ENCODE measurements around the gene SOCS1. TPM values are rescaled to one million over a fixed set of nuclear protein-coding genes. Genes with fewer than 3 reads are reported as not detected.

The SOCS1 gene
- total and polyA plus RNA-seq, 2 donors (not counting 1 experiment from before 2014, with no cell fraction given): 29.7 to 107 TPM

GRCh38 chr16:11245988-11246387 is 10.0 kb downstream of the SOCS1 start:
- Histone ChIP-seq H3K9me3 (ENCODE audit: control extremely low read depth in 1 of 3, control insufficient read depth in 2 of 3, insufficient read depth in 1 of 3, low read length in 2 of 3) (peaks cover 0 to 3% (median 0%) of the 10 kb centered on the region in 3 donors), H3K27ac (ENCODE audit: low read length in 2 of 2) (no peak overlapping the region), H3K27me3 (replicated peaks in 1 of 4; ENCODE audit: control extremely low read depth in 1 of 4, control insufficient read depth in 3 of 4, insufficient read depth in 4 of 4, low read length in 3 of 4) (no peaks in the 10 kb centered on the region), H3K4me3 (ENCODE audit: control extremely low read depth in 1 of 5, extremely low read depth in 1 of 5, insufficient read depth in 1 of 5, low read depth in 2 of 5, low read length in 4 of 5) (no peak overlapping the region), H3K36me3 (replicated peaks in 1 of 2; ENCODE audit: control extremely low read depth in 1 of 2, control insufficient read depth in 1 of 2, extremely low read depth in 1 of 2, insufficient read depth in 2 of 2, low read length in 1 of 2) (no peaks in the 10 kb centered on the region), H3K4me2 (replicated peaks; ENCODE audit: low read depth, low read length, poor library complexity, severe bottlenecking) (no peak overlapping the region), H3K4me1 (ENCODE audit: control insufficient read depth in 2 of 2, insufficient read depth in 2 of 2, low read length in 2 of 2) (no peaks in the 10 kb centered on the region), H3K9ac (ENCODE audit: low read length) (no peak overlapping the region), H4K20me1 (ENCODE audit: control insufficient read depth, insufficient read depth, low read length, poor library complexity, severe bottlenecking) (peaks cover 6% of the 10 kb centered on the region), H3K79me2 (ENCODE audit: control insufficient read depth, insufficient read depth, low read length) (no peaks in the 10 kb centered on the region), H2AFZ (ENCODE audit: insufficient read depth, low read depth, low read length, poor library complexity, severe bottlenecking) (no peak overlapping the region)
- H3K4me3 Mint-ChIP-seq: no peak overlapping the region
- no peak for TF ChIP-seq EZH2 (IDR thresholded peaks at IDR 0.05; ENCODE audit: borderline replicate concordance, insufficient read depth, low read depth, low read length, poor library complexity, severe bottlenecking)
- no peak for TF ChIP-seq CTCF (IDR thresholded peaks at IDR 0.05)
- no peaks in the 10 kb centered on the region for H3K27me3 Mint-ChIP-seq
- intact Hi-C loops (cut with micrococcal nuclease): no loop called here
- DNase-seq (no peak), ATAC-seq (ENCODE audit: low read depth) (no peak)
- ChIA-PET CTCF (interaction anchor here (1.2 to 1.5 kb wide), 4 partner anchors 9 to 282 kb away, joined by 3 to 4 read pairs (median 4); partner anchors contain the start of gene SOCS1), POLR2A (no interaction called here)
- H3K27ac Mint-ChIP-seq: no peak overlapping the region
- peaks cover 15% of the 10 kb centered on the region for H3K4me1 Mint-ChIP-seq
- no peaks in the 10 kb centered on the region for H3K9me3 Mint-ChIP-seq (ENCODE audit: insufficient read depth)

GRCh38 chr16:11245222-11245737 is 10.7 kb downstream of the SOCS1 start:
- Histone ChIP-seq H4K20me1 (ENCODE audit: control insufficient read depth, insufficient read depth, low read length, poor library complexity, severe bottlenecking) (no peaks in the 10 kb centered on the region), H3K27ac (ENCODE audit: low read length in 2 of 2) (no peak overlapping the region), H3K36me3 (replicated peaks in 1 of 2; ENCODE audit: control extremely low read depth in 1 of 2, control insufficient read depth in 1 of 2, extremely low read depth in 1 of 2, insufficient read depth in 2 of 2, low read length in 1 of 2) (no peaks in the 10 kb centered on the region), H2AFZ (ENCODE audit: insufficient read depth, low read depth, low read length, poor library complexity, severe bottlenecking) (no peak overlapping the region), H3K27me3 (replicated peaks in 1 of 4; ENCODE audit: control extremely low read depth in 1 of 4, control insufficient read depth in 3 of 4, insufficient read depth in 4 of 4, low read length in 3 of 4) (no peaks in the 10 kb centered on the region), H3K9ac (ENCODE audit: low read length) (no peak overlapping the region), H3K9me3 (ENCODE audit: control extremely low read depth in 1 of 3, control insufficient read depth in 2 of 3, insufficient read depth in 1 of 3, low read length in 2 of 3) (peaks cover 0 to 3% (median 0%) of the 10 kb centered on the region in 3 donors), H3K79me2 (ENCODE audit: control insufficient read depth, insufficient read depth, low read length) (no peaks in the 10 kb centered on the region), H3K4me1 (ENCODE audit: control insufficient read depth in 2 of 2, insufficient read depth in 2 of 2, low read length in 2 of 2) (peaks cover 3 to 5% of the 10 kb centered on the region in 2 donors), H3K4me2 (replicated peaks; ENCODE audit: low read depth, low read length, poor library complexity, severe bottlenecking) (no peak overlapping the region), H3K4me3 (ENCODE audit: control extremely low read depth in 1 of 5, extremely low read depth in 1 of 5, insufficient read depth in 1 of 5, low read depth in 2 of 5, low read length in 4 of 5) (no peak overlapping the region)
- WGBS (ENCODE audit: insufficient coverage): 100% methylated on average over 3 of the region's 5 CpGs
- intact Hi-C loops (cut with micrococcal nuclease): no loop called here
- no peak for ATAC-seq (ENCODE audit: low read depth)
- Mint-ChIP-seq H3K4me3 (no peak overlapping the region), H3K9me3 (ENCODE audit: insufficient read depth) (no peaks in the 10 kb centered on the region), H3K27me3 (no peaks in the 10 kb centered on the region), H3K27ac (no peak overlapping the region), H3K4me1 (peaks cover 12% of the 10 kb centered on the region)
- ChIA-PET POLR2A (no interaction called here), CTCF (interaction anchor here (1.2 to 1.5 kb wide), 3 partner anchors 10 to 282 kb away, joined by 3 to 4 read pairs (median 3); no protein-coding TSS in a partner anchor)
- no peak for DNase-seq
- TF ChIP-seq CTCF (IDR thresholded peaks at IDR 0.05): no peak
- no peak for TF ChIP-seq EZH2 (IDR thresholded peaks at IDR 0.05; ENCODE audit: borderline replicate concordance, insufficient read depth, low read depth, low read length, poor library complexity, severe bottlenecking)

Data from B cell (primary cell).